ENCODE results near the gene AHRR.

Gene AHRR

DNA sequence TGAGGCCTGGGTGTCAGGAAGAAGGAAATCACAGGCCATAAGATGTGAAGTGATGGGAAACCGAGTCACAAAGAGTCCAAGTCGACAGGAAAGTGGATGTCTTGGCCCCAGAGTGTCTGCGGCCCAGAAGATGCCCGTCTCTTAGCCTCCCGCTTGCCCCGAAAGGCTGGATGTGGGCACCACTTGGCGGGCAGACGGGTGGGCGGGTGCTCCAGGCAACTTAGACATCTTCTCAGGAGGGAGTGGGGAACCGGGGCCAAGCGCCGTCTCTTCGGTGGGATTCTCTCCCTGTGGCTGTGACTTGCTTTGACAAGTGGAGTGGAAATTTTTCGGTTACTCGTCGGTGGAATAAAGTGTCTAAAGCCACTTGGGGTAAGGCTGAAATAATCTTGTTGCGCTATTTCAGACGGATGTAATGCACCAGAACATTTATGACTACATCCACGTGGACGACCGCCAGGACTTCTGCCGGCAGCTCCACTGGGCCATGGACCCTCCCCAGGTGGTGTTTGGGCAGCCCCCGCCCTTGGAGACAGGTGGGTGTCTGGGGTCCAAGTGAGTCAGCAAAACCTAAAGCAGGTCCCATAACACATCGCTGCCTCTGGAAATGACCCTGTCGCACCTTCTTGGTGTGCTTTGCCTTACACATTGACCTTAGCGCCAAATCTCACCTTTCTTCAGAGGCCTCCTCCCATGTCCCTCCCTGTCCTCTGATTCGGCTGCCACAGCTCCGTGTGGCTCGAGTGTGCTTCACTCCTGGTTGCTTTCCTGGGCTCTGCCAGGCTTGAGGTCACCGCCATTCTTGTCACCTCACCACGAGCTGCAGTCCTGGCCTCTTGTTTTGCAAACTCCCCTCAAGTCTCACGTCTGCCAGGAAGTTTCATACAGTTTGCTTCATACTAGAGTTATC is 101.1 kb downstream of the AHRR start:
- TF ChIP-seq, protein P1, sequence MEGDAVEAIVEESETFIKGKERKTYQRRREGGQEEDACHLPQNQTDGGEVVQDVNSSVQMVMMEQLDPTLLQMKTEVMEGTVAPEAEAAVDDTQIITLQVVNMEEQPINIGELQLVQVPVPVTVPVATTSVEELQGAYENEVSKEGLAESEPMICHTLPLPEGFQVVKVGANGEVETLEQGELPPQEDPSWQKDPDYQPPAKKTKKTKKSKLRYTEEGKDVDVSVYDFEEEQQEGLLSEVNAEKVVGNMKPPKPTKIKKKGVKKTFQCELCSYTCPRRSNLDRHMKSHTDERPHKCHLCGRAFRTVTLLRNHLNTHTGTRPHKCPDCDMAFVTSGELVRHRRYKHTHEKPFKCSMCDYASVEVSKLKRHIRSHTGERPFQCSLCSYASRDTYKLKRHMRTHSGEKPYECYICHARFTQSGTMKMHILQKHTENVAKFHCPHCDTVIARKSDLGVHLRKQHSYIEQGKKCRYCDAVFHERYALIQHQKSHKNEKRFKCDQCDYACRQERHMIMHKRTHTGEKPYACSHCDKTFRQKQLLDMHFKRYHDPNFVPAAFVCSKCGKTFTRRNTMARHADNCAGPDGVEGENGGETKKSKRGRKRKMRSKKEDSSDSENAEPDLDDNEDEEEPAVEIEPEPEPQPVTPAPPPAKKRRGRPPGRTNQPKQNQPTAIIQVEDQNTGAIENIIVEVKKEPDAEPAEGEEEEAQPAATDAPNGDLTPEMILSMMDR (IDR thresholded peaks at IDR 0.05; ENCODE audit: low read depth, low read length) = no peak
- no peak overlapping the region for H3K4me3 ChIP-seq (ENCODE audit: low read depth, low read length)
- no peak for DNase-seq (ENCODE audit: low read depth, low spot score)
- in situ Hi-C loops (cut with HindIII; ENCODE audit: low sequenced_read_pairs) = no loop called here

DNA sequence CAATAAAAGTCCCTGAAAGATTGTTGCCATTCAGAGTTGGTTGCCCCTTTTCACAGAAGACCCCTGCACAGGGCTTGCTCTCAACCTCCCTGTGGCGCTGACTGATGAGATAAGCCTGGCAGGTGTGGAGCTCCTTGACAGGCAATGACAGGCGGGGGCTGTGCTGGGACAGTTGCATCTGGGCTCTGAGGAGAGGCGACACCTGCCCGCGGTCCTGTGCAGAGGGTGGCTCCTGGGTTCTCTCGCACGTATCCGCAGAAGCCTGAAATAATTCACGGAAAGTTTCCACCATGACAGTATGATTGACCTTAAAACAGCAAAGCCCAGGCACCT is 101.7 kb downstream of the AHRR start:
- in situ Hi-C loops (cut with HindIII; ENCODE audit: low sequenced_read_pairs) = no loop called here
- TF ChIP-seq, protein P1 (IDR thresholded peaks at IDR 0.05; ENCODE audit: low read depth, low read length) = no peak
- no peak for DNase-seq (ENCODE audit: low read depth, low spot score)
- H3K4me3 ChIP-seq (ENCODE audit: low read depth, low read length) = no peak overlapping the region

DNA sequence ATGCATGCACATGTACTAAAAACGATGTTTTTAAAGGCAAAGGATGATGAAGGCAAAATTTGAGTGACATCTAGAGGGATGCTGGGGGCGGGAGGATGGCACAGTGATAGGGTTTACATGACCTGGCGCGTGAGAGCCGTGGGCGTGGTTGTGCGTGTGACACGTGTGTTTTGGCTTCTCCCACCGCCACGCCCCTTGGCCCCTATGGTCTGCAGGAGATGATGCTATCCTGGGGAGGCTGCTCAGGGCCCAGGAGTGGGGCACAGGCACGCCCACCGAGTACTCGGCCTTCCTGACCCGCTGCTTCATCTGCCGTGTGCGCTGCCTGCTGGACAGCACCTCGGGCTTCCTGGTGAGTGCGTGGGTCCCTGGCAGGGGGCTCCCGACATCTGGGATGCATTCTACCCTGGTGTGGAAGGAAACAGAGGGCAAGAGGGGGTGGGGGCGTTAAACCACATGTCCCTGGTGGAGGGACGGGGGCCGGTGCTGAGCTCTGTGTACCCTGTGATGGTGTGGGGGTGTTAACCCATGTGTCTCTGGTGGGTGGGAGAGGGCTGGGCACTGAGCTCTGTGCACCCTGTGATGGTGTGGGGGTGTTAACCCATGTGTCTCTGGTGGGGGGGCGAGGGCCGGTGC is 102.2 kb downstream of the AHRR start:
- DNase-seq (ENCODE audit: low read depth, low spot score) = no peak
- no peak overlapping the region for H3K4me3 ChIP-seq (ENCODE audit: low read depth, low read length)
- TF ChIP-seq, protein P1 (IDR thresholded peaks at IDR 0.05; ENCODE audit: low read depth, low read length) = no peak
- in situ Hi-C loops (cut with HindIII; ENCODE audit: low sequenced_read_pairs) = no loop called here

DNA sequence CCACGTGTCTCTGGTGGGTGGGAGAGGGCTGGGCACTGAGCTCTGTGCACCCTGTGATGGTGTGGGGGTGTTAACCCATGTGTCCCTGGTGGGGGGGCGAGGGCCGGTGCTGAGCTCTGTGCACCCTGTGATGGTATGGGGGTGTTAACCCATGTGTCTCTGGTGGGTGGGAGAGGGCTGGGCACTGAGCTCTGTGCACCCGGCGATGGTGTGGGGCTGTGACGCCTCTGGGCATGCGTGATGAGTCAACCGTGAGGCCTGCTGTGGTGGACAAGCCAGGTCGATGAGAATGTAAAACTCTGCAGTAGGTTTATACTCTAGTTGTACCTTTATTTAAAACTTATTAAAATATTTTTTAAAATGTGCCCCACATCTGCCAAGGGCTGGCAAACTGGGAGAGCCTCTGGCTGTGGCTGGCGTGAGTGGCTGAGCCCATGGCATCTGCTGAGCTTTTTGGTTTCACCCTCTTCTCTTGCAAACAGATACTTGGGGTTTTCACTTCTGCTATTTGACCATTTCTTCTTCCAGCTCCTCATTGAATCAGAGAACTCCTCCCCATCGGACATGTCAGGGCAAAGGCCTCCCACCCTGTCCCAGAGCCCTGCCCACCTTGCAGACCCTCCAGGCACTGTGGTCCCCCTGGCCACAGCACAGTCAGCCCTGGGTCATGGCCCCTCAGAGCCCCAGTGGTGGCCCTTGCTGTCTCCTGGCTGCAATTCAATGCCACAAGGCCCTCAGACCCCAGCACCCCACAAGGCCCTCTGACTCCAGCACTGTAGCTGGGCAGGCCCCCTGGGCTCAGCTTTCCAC is 103.0 kb downstream of the AHRR start:
- in situ Hi-C loops (cut with HindIII; ENCODE audit: low sequenced_read_pairs) = no loop called here
- no peak overlapping the region for H3K4me3 ChIP-seq (ENCODE audit: low read depth, low read length)
- no peak for DNase-seq (ENCODE audit: low read depth, low spot score)
- TF ChIP-seq, protein P1 (IDR thresholded peaks at IDR 0.05; ENCODE audit: low read depth, low read length) = no peak

DNA sequence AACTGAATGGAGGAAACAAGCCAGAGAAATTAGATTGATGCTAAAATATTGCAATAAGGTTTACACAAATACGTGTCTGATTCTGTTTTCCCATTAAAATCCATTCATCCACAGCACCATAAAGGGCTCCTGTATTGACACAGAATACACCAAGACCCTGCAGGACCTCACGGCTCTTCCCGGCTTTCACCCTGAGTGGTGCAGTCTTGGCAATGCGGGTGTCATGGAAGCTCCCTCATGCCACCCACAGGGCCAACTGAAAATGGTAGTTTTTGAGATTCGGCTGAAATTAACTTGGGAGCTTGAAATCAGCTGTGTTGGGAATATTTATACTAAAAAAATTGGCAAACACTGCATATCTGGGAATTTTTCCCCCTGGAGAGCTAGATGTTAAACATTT is 104.2 kb downstream of the AHRR start:
- H3K4me3 ChIP-seq (ENCODE audit: low read depth, low read length) = no peak overlapping the region
- DNase-seq (ENCODE audit: low read depth, low spot score) = no peak
- in situ Hi-C loops (cut with HindIII; ENCODE audit: low sequenced_read_pairs) = no loop called here
- TF ChIP-seq, protein P1 (IDR thresholded peaks at IDR 0.05; ENCODE audit: low read depth, low read length) = no peak

DNA sequence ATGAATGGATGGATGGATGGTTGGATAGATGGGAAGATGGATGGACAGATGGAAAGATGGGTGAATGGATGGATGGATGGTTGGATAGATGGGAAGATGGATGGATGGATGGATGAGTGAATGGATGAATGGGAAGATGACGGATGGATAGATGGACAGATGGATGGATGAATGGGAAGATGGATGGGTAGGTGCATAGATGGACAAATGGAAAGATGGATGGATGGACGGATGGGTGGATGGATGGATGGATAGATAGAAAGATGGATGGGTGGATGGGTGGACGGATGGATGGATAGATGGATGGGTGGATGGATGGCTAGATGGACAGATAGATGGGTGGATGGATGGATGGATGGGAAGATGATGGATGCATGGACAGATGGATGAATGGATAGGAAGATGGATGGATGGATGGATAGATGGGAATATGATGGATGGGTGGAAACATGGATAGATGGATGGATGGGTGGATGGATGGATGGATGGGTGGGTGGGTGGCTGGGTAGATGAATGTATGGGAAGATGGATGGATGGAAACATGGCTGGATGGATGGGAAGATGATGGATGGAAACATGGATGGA is 105.0 kb downstream of the AHRR start:
- TF ChIP-seq, protein P1 (IDR thresholded peaks at IDR 0.05; ENCODE audit: low read depth, low read length) = no peak
- no peak overlapping the region for H3K4me3 ChIP-seq (ENCODE audit: low read depth, low read length)
- no peak for DNase-seq (ENCODE audit: low read depth, low spot score)
- in situ Hi-C loops (cut with HindIII; ENCODE audit: low sequenced_read_pairs) = no loop called here

Data from astrocyte of the spinal cord (primary cell).